Heart left ventricle (tissue), 13 donors: Measurements from ENCODE around the gene C1orf52.
A peak's percentile ranks its signal among the peaks of the same experiment; 100 is the strongest.

ENCODE experiments used
- POLR2A ChIP-seq, 2 donors: fragments of 450-650 bp; IDR thresholded peaks; one replicate each; pipeline ENCODE4 v1.6.1; 2017; ENCODE audit warnings: antibody characterized with exemption in 2 of 2, mild to moderate bottlenecking in 2 of 2, moderate library complexity in 2 of 2
- TF ChIP-seq, protein P1 (sequence below), 12 donors: fragments of 200-600 bp; sonication (generic) in 4 of 12; IDR thresholded peaks; one replicate each; pipeline versions ENCODE4 v1.5.0 to v1.8.0; 2018 to 2022; ENCODE audit warnings: antibody characterized with exemption in 12 of 12, mild to moderate bottlenecking in 5 of 12
- donor health status: ischemic (EF 13 %, LVEDD 7.1; RV severe dilation, severe dysfunction).
- donor health status: DM: no; HTN: yes; CAD: no.
- donor health status: DM: no; HTN: no; CAD: no.
- donor health status: ischemic (EF 25% LVEDD 6.9; RV normal size, moderate dysfunction).
- donor health status: ischemic (EF 25% LVEDD 5.7; RV mildly dilated, moderate dysfunction).
- donor health status: ischemic (EF 35%, LVEDD 5.7; RV mildly dilated, moderate dysfunction).
- donor health status: nonischemic (EF 11% LVEDD 7.7; RV severe dilation, severe dysfunction).
- donor health status: DM: yes; HTN: yes; CAD: no.
- donor health status: PGD.
- donor health status: ischemic (EF 29% LVEDD 5.4; RV normal size, mild dysfunction).
- donor health status: nonischemic (EF 23%, LVEDD 6.1; RV moderate dilation, normal function).

- TF ChIP-seq, protein P1, sequence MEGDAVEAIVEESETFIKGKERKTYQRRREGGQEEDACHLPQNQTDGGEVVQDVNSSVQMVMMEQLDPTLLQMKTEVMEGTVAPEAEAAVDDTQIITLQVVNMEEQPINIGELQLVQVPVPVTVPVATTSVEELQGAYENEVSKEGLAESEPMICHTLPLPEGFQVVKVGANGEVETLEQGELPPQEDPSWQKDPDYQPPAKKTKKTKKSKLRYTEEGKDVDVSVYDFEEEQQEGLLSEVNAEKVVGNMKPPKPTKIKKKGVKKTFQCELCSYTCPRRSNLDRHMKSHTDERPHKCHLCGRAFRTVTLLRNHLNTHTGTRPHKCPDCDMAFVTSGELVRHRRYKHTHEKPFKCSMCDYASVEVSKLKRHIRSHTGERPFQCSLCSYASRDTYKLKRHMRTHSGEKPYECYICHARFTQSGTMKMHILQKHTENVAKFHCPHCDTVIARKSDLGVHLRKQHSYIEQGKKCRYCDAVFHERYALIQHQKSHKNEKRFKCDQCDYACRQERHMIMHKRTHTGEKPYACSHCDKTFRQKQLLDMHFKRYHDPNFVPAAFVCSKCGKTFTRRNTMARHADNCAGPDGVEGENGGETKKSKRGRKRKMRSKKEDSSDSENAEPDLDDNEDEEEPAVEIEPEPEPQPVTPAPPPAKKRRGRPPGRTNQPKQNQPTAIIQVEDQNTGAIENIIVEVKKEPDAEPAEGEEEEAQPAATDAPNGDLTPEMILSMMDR (IDR thresholded peaks at IDR 0.05): no peak
- peak in 1 of 2 donors; percentile 60 for TF ChIP-seq POLR2A (IDR thresholded peaks at IDR 0.05)
Observed at GRCh38 chr1:85200463-85201339, 58.8 kb downstream of the C1orf52 start, which contains the start of gene SYDE2.
